Duodenal mucosa (tissue), 2 donors: ENCODE data around the gene ADGRG1.
"Not testable (repeated sequence)": the region's sequence is repeated elsewhere in the genome, so short reads cannot be mapped to it uniquely, and the experiment has no call there.

Source experiments
- H3K27ac ChIP-seq: one replicate; pipeline ENCODE4 v1.7.0; 2013; ENCODE audit warnings: low read depth, low read length
- H3K27me3 ChIP-seq, 2 donors: one replicate each; pipeline ENCODE4 v1.7.0; 2013; ENCODE audit warnings: low read length in 2 of 2, control low read depth in 1 of 2; ENCODE audit not compliant: insufficient read depth in 2 of 2, control insufficient read depth in 1 of 2
- H3K36me3 ChIP-seq, 2 donors: one replicate each; pipeline ENCODE4 v1.7.0; 2013; ENCODE audit warnings: low read length in 2 of 2, control low read depth in 1 of 2; ENCODE audit not compliant: insufficient read depth in 2 of 2, control insufficient read depth in 1 of 2
- H3K4me1 ChIP-seq, 2 donors: one replicate each; pipeline ENCODE4 v1.7.0; 2013; ENCODE audit warnings: low read length in 2 of 2, control low read depth in 1 of 2; ENCODE audit not compliant: insufficient read depth in 2 of 2, control insufficient read depth in 1 of 2
- H3K4me3 ChIP-seq, 2 donors: one replicate each; pipeline ENCODE4 v1.7.0; 2013; ENCODE audit warnings: low read length in 2 of 2, low read depth in 1 of 2
- H3K9ac ChIP-seq, 2 donors: one replicate each; pipeline ENCODE4 v1.7.0; 2013; ENCODE audit warnings: low read length in 2 of 2, low read depth in 1 of 2
- H3K9me3 ChIP-seq, 2 donors: one replicate each; pipeline ENCODE4 v1.7.0; 2013; ENCODE audit warnings: low read length in 2 of 2, control low read depth in 1 of 2; ENCODE audit not compliant: control insufficient read depth in 1 of 2

ADGRG1 gene

DNA sequence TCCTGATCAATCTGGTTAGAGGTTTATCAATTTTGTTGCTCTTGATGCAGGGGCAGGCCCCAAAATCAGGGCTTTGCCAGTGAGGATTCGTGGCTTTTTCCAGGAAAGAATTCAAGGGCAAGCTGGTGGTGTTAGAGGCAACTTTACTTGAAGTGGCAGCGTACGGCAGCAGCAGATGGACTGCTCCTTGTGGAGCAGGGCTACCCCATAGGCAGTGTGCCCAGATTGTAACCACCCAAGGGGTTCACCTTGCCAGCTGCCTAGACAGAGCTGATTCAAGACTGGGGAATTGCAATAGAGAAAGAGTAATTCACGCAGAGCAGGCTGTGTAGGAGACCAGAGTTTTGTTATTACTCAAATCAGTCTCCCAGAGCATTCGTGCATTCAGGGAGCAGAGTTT, 82.9 kb downstream of the ADGRG1 start:
- H3K4me3 ChIP-seq: no peak overlapping the region
- H3K36me3 ChIP-seq: no peaks in the 10 kb centered on the region
- H3K4me1 ChIP-seq: no peaks in the 10 kb centered on the region
- no peak overlapping the region for H3K9ac ChIP-seq
- no peak overlapping the region for H3K27ac ChIP-seq
- no peaks in the 10 kb centered on the region for H3K9me3 ChIP-seq
- peaks cover 0 to 6% of the 10 kb centered on the region in 2 donors for H3K27me3 ChIP-seq

DNA sequence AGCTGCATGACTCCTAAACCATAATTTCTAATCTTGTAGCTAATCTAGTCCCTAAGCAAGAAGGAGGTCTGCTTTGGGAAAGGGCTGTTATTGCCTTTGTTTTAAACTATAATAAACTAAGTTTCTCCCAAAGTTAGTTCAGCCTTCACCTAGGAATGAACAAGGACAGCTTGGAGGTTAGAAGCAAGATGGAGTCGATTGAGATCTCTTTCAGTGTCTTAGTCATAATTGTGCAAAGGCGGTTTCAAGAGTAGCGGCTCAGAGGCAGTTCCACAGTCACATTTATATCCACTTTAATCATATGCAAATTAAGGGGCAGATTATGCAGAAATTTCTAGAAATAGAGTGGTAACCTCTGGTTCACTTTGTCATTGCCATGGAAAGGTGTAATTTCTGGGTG, 83.6 kb downstream of the ADGRG1 start:
- Histone ChIP-seq H3K9ac (no peak overlapping the region), H3K27me3 (peaks cover 0 to 6% of the 10 kb centered on the region in 2 donors), H3K27ac (no peak overlapping the region), H3K4me1 (no peaks in the 10 kb centered on the region), H3K36me3 (no peaks in the 10 kb centered on the region), H3K4me3 (no peak overlapping the region), H3K9me3 (no peaks in the 10 kb centered on the region)

DNA sequence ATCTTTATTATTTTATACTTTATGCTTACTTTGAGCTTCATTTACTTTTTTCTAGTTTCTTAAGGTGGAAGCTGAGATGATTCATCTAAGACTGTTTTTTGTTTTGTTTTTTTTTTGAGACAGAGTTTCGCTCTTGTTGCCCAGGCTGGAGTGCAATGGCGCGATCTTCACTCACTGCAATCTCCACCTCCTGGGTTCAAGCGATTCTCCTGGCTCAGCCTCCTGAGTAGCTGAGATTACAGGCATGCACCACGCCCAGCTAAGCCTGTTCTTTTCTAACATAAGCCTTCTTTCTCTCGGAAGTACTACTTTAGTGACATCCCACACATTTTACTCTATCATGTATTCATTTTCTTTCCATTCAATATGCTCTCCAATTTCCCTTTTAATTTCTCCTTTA, 84.1 kb downstream of the ADGRG1 start:
- not testable (repeated sequence) for H3K9me3 ChIP-seq, H3K27ac ChIP-seq, H3K4me1 ChIP-seq, H3K9ac ChIP-seq, H3K4me3 ChIP-seq, H3K36me3 ChIP-seq, H3K27me3 ChIP-seq

DNA sequence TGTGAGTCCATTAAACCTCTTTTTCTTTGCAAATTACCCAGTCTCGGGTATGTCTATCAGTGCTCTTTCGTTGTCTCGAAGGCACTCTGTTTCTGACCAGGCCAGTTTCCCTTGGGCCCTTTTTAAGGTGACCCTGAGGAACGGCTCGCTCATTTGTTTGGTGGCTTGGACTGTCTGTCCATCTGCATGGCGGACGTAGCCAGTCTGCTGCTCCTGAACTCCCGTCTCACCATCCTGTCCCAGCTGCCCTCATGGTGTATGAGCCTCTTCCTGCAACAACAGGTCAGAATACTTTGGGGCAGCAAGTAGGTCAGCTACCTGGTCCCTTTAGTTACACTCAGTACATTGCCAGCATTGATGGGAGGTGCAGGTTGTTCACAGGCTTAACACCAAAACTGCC, 85.2 kb downstream of the ADGRG1 start:
- H3K27me3 ChIP-seq: peaks cover 0 to 6% of the 10 kb centered on the region in 2 donors
- no peaks in the 10 kb centered on the region for H3K4me1 ChIP-seq
- H3K27ac ChIP-seq: no peak overlapping the region
- no peaks in the 10 kb centered on the region for H3K9me3 ChIP-seq
- H3K4me3 ChIP-seq: no peak overlapping the region
- no peak overlapping the region for H3K9ac ChIP-seq
- no peaks in the 10 kb centered on the region for H3K36me3 ChIP-seq

DNA sequence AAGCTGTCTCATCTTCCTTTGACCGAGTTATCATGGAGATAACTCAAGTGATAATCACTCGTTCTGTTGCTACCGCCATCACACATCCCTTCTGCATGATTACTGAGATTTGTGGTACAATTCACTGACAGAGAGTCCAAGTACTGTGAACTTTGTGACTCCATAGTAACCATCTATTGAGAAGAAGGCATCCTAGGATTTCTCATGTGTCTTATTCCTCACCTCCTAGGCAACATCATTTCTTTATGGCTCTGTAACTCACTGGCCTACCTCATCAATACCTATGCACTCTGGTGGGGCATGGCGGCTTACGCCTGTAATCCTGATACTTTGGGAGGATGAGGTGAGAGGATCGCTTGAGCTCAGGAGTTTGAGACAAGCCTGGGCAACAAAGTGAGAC, 85.6 kb downstream of the ADGRG1 start:
- no peak overlapping the region for H3K4me3 ChIP-seq
- H3K9ac ChIP-seq: no peak overlapping the region
- no peaks in the 10 kb centered on the region for H3K36me3 ChIP-seq
- H3K27ac ChIP-seq: no peak overlapping the region
- peaks cover 0 to 6% of the 10 kb centered on the region in 2 donors for H3K27me3 ChIP-seq
- no peaks in the 10 kb centered on the region for H3K9me3 ChIP-seq
- H3K4me1 ChIP-seq: no peaks in the 10 kb centered on the region
